Pancreas (tissue), 10 donors: Measurements from ENCODE around the gene OR4E2. TPM values are rescaled to one million over a fixed set of nuclear protein-coding genes. Genes with fewer than 3 reads are reported as not detected.

Experiments used
- ATAC-seq, 4 donors: fragments of 200-7000 bp; cut with Tn5 transposase; one replicate each; pipeline versions ENCODE4 v1.8.0 to v1.9.1; 2020; ENCODE audit warnings: mild to moderate bottlenecking in 4 of 4, moderate library complexity in 4 of 4
- DNase-seq, 6 donors: peaks; one replicate each; pipeline ENCODE4 v3.0.0-alpha.2; 2020
- FAIRE-seq: peaks from 2 replicates; lab custom pipeline; 2012; peaks lifted over from hg19 to GRCh38; lab: Jason Lieb, UNC
- H3K27ac ChIP-seq, 4 donors: fragments of 200-600 bp; sonication (generic); 1 replicate in 3 of 4; 2 replicates in 1 of 4; pipeline versions ENCODE4 v1.5.0 to v1.8.0; 2020
- H3K27me3 ChIP-seq, 4 donors: fragments of 200-600 bp; one replicate each; pipeline ENCODE4 v1.8.0; 2021
- H3K36me3 ChIP-seq, 3 donors: fragments of 200-600 bp; sonication (generic) in 1 of 3; one replicate each; pipeline versions ENCODE4 v1.5.0 to v1.8.0; 2020 to 2021
- H3K4me1 ChIP-seq, 3 donors: fragments of 200-600 bp; one replicate each; pipeline ENCODE4 v1.8.0; 2021
- H3K4me3 ChIP-seq, 4 donors: fragments of 200-600 bp; sonication (generic) in 2 of 4; one replicate each; pipeline versions ENCODE4 v1.5.0 to v1.8.0; 2020 to 2021
- H3K9me3 ChIP-seq, 4 donors: fragments of 200-600 bp; one replicate each; pipeline ENCODE4 v1.8.0; 2021
- WGBS, 2 donors: extraction: QIAGEN DNeasy Blood & Tissue Kit; methylation state at CpG; one replicate each; pipeline ENCODE4 v1.1.7; 2013; 5-methylcytosine and 5-hydroxymethylcytosine counted together
- intact Hi-C, 3 donors: fragments of 100-400 bp; cut with DNase I; formaldehyde crosslinking; loops; one replicate each; pipeline versions ENCODE4 v1.11.1 to v1.14.2; 2022
- polyA plus RNA-seq, 2 donors: library from polyadenylated mRNA; stranded (reverse); fragments of 200-250 nt; gene quantifications; one replicate each; pipeline ENCODE4 v1.2.3, GENCODE V29; 2013
- total RNA-seq, 6 donors: library from RNA; stranded (reverse); fragmentation: NEBNext Ultra II Directional in 4 of 6; extraction: Animal tissue kit (Norgen Biotek cat#: 25700) in 4 of 6; gene quantifications; one replicate each; pipeline versions ENCODE4 v1.2.1 to v1.2.4, GENCODE V29; 2021 to 2023
- TF ChIP-seq, protein P1 (sequence below), 4 donors: fragments of 200-600 bp; sonication (generic) in 3 of 4; IDR thresholded peaks; one replicate each; pipeline versions ENCODE4 v1.5.0 to v1.8.0; 2021; ENCODE audit warnings: antibody characterized with exemption in 4 of 4
- donor health status: healthy with polysubstance abuse.
- donor health status: DM: no; HTN: no; CAD: no; lungs with moderate emphysema.
- donor health status: DM: no; HTN: no; CAD: no.
- donor health status: control.
- donor health status: control.
- donor health status: Bipolar disorder and iron deficiency.
- donor health status: DM: yes; HTN: yes; CAD: no.
- donor health status: DM: no; HTN: no; CAD: no.
- donor health status: DM: no; HTN: no; CAD: no.
- donor health status: DM: yes; HTN: yes; CAD: no.

OR4E2 gene
- total and polyA plus RNA-seq, 8 donors, result not detected

GRCh38 chr14:21631084-21631483 lies 22.6 kb upstream of the OR4E2 start:
- FAIRE-seq, result no peak

DNA sequence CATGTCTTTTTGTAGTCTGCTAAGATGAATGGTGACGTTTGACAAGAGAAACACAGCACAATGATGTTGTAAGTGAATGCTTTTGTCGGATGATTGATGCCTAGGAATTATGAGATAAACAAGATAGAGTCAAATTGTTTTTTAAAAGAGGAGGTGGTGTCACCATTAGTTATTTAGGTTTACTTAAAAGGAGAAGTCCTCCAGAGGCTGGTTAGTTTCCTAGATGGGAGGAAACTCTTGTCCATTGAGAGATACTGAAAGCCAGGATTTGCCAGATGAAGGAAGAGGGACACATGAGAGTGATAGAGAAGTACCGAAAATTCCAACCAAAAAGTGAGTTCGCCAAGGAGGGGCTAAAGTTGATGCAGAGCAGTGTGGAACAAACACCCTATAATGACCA lies 18.8 kb upstream of the OR4E2 start, which contains the start of gene OR10G2:
Gene OR10G2 (minus strand): TSS at position 101 of the 400 bp plus-strand sequence. CDS start 98 bp downstream, at position 3.
- TF ChIP-seq, protein P1, sequence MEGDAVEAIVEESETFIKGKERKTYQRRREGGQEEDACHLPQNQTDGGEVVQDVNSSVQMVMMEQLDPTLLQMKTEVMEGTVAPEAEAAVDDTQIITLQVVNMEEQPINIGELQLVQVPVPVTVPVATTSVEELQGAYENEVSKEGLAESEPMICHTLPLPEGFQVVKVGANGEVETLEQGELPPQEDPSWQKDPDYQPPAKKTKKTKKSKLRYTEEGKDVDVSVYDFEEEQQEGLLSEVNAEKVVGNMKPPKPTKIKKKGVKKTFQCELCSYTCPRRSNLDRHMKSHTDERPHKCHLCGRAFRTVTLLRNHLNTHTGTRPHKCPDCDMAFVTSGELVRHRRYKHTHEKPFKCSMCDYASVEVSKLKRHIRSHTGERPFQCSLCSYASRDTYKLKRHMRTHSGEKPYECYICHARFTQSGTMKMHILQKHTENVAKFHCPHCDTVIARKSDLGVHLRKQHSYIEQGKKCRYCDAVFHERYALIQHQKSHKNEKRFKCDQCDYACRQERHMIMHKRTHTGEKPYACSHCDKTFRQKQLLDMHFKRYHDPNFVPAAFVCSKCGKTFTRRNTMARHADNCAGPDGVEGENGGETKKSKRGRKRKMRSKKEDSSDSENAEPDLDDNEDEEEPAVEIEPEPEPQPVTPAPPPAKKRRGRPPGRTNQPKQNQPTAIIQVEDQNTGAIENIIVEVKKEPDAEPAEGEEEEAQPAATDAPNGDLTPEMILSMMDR (IDR thresholded peaks at IDR 0.05), result no peak
- FAIRE-seq, result no peak
- H3K9me3 ChIP-seq, result no peaks in the 10 kb centered on the region
- no peaks in the 10 kb centered on the region for H3K4me1 ChIP-seq
- no peak for DNase-seq
- intact Hi-C loops, result no loop called here
- no peaks in the 10 kb centered on the region for H3K36me3 ChIP-seq
- no peaks in the 10 kb centered on the region for H3K27me3 ChIP-seq
- H3K27ac ChIP-seq, result no peak within 1 kb of the TSS
- 41 to 56% methylated on average over 4 of the region's 4 CpGs for WGBS, 2 donors
- no peak within 1 kb of the TSS for H3K4me3 ChIP-seq
- no peak for ATAC-seq

More at GRCh38 chr14:21631084-21631483, 22.6 kb upstream of the OR4E2 start:
- Histone ChIP-seq H3K36me3 (no peaks in the 10 kb centered on the region), H3K4me3 (no peak overlapping the region), H3K9me3 (no peaks in the 10 kb centered on the region), H3K4me1 (no peaks in the 10 kb centered on the region), H3K27ac (no peak overlapping the region), H3K27me3 (no peaks in the 10 kb centered on the region)
- 6 to 9% methylated on average over 3 of the region's 3 CpGs for WGBS, 2 donors
- intact Hi-C loops, result no loop called here
- ATAC-seq (no peak), DNase-seq (no peak)
- TF ChIP-seq, protein P1 (IDR thresholded peaks at IDR 0.05), result no peak

GRCh38 chr14:21642683-21643082 lies 11.0 kb upstream of the OR4E2 start:
- ATAC-seq, result no peak
- TF ChIP-seq, protein P1 (IDR thresholded peaks at IDR 0.05), result no peak
- Histone ChIP-seq H3K36me3 (no peaks in the 10 kb centered on the region), H3K4me3 (no peak overlapping the region), H3K9me3 (no peaks in the 10 kb centered on the region), H3K27me3 (no peaks in the 10 kb centered on the region), H3K27ac (no peak overlapping the region), H3K4me1 (no peaks in the 10 kb centered on the region)
- no peak for FAIRE-seq
- 29 to 37% methylated on average over 3 of the region's 3 CpGs for WGBS, 2 donors
- DNase-seq, result no peak
- intact Hi-C loops, result no loop called here

DNA sequence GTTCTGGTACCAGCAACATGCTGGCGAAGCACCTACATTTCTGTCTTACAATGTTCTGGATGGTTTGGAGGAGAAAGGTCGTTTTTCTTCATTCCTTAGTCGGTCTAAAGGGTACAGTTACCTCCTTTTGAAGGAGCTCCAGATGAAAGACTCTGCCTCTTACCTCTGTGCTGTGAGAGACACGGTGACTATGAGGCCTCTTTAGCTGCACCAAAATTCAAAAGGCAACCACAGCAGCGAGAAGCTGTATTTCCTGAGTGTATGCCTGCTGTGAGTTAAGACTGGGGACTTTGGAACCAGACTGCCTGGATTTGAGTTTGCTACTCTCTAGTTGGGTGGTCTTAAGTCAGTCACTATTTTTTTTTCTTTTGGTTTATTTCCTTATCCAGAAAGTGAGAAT lies 10.2 kb upstream of the OR4E2 start:
- no peaks in the 10 kb centered on the region for H3K4me1 ChIP-seq
- 46 to 59% methylated on average over 5 of the region's 5 CpGs for WGBS, 2 donors
- no peaks in the 10 kb centered on the region for H3K36me3 ChIP-seq
- ATAC-seq (no peak), FAIRE-seq (no peak), DNase-seq (no peak)
- no peak overlapping the region for H3K4me3 ChIP-seq
- TF ChIP-seq, protein P1 (IDR thresholded peaks at IDR 0.05), result no peak
- no peak overlapping the region for H3K27ac ChIP-seq
- H3K27me3 ChIP-seq, result no peaks in the 10 kb centered on the region
- intact Hi-C loops, result no loop called here
- H3K9me3 ChIP-seq, result no peaks in the 10 kb centered on the region

- H3K4me3 ChIP-seq, result no peak overlapping the region
- H3K27ac ChIP-seq, result no peak overlapping the region
- ATAC-seq (no peak), DNase-seq (no peak), FAIRE-seq (no peak)
- H3K36me3 ChIP-seq, result no peaks in the 10 kb centered on the region
- H3K9me3 ChIP-seq, result no peaks in the 10 kb centered on the region
- no peaks in the 10 kb centered on the region for H3K4me1 ChIP-seq
- intact Hi-C loops, result no loop called here
- H3K27me3 ChIP-seq, result peaks cover 0 to 2% (median 0%) of the 10 kb centered on the region in 4 donors
- TF ChIP-seq, protein P1 (IDR thresholded peaks at IDR 0.05), result no peak
Measured at GRCh38 chr14:21647380-21647779, 6.3 kb upstream of the OR4E2 start.
